Activated CD8-positive, alpha-beta memory T cell treated with anti-CD3 and anti-CD28 coated beads, Interleukin-2, amount 50 U/mL, for 4 hours (primary cell): Measurements from ENCODE around the gene SPATA31C1.
"Not testable (repeated sequence)": the region's sequence is repeated elsewhere in the genome, so short reads cannot be mapped to it uniquely, and the experiment has no call there.

Source experiments
- DNase-seq: peaks from one replicate; pipeline ENCODE4 v3.0.0-alpha.2; 2020

SPATA31C1 gene

GRCh38 chr9:87917662-87918061 is at the start of gene SPATA31C1:
SPATA31C1 (plus strand) TSS chr9:87917962.
- not testable (repeated sequence) for DNase-seq

DNA sequence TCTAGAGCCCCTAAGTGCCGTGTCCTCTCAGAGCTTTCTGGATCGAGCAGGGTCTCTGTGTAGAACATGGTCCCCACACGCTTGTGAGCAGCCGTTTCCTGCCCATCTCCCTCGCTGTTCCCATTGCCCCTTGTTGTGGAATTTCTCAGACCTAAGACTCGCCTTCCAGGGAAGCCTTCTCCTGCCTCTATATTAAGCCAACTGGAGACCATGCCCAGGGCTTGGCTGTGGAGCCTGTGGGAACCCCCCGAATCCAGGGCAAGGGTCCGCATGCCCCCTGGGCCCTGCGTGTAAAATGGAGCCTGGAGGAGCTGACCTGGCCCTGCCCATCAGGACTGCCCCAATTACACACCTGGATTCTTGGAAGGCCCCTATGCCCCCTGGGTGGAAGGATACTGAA is 49.6 kb upstream of the SPATA31C1 start:
- DNase-seq, result no peak

- DNase-seq, result no peak
Observed at GRCh38 chr9:87868635-87869034, 49.1 kb upstream of the SPATA31C1 start.

GRCh38 chr9:87869082-87869481 is 48.7 kb upstream of the SPATA31C1 start:
- DNase-seq, result no peak

DNA sequence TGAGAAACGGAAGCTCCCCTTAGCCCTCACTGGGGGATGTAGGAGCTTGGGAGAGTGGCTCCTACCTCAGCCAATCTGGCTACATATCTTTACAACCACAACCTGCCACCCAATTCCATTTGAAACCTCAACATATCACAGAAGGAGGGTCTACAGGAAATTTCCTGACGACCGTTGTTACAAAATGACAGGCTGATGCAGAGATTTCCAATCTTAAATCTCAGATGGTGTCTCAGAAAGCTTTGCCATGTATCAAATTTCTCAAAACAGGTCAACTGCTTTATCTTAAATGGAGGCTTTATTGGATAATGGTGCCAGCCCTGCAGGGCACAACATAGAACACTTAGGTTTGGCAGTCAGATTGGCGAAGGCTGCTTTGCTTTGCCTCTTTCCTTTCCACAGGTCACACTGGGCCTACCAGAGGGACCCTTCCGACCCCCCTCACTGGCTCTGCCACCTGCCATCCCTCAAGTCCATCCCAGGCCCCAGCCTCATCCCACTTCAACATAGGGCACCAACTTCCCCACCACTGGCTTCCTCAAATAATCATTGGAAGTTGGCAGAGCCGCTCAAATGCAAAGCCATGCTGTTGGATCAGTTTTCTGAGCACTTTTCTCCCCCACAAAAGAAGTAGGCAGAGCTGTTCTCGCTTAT is 46.2 kb upstream of the SPATA31C1 start:
- no peak for DNase-seq

GRCh38 chr9:87872079-87872624 is 45.6 kb upstream of the SPATA31C1 start:
- no peak for DNase-seq

DNA sequence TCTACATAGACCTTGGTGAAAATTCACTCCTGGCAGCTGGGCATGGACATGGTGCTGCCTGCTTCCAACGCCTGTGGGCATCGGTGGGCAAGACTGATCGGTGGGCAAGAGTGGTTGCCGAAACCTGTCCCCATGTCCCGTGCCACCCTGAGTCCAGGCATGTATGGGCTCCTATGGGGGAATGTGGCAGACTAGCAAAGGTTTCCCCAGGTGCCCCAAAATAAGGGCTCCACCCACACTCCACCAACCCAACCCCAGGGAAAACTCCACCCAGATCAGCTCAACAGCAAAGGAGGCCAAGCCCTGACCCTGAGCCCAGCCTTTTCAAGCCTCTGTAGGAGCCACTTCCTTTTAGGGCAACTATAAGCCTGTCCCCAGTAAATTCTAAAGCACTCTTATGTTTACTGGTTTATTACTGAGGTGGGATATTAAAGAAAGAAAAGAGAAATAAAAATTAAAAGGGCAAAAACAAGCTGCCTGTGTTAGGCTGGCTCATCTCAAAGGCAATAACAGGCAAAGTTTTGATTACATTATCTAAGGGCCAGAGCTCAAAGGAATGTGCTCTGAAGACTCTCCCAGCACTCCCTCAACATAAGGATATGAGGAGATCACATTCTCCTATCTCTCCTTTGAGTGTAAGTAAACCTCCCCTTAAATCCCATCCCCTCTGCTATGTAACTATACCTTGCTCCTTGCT is 44.0 kb upstream of the SPATA31C1 start:
- DNase-seq, result no peak

GRCh38 chr9:87874304-87874623 is 43.5 kb upstream of the SPATA31C1 start:
- no peak for DNase-seq

GRCh38 chr9:87875060-87875459 is 42.7 kb upstream of the SPATA31C1 start:
- DNase-seq, result no peak

- no peak for DNase-seq
Observed at GRCh38 chr9:87875831-87876545, 41.8 kb upstream of the SPATA31C1 start.

DNA sequence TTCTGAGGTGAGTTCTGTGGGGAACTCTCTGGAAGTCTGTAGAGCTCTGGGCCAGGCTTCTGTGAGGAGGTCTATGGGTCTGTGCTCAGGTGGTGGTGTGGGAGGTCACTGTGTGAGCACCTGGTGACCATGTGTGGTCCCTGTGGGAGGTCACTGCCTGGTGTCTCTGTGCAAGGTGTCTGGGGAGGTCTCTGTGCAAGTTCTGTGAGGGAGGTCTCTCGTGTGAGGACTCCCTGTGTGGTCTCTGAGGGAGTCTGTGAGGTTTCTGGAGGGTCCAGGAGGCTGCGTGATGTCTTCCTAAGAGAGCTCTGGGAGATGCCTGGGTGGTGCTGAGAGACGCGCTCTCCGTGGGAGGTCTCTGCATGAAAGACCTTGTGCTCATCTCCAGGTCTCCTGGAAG is 41.1 kb upstream of the SPATA31C1 start:
- no peak for DNase-seq

DNA sequence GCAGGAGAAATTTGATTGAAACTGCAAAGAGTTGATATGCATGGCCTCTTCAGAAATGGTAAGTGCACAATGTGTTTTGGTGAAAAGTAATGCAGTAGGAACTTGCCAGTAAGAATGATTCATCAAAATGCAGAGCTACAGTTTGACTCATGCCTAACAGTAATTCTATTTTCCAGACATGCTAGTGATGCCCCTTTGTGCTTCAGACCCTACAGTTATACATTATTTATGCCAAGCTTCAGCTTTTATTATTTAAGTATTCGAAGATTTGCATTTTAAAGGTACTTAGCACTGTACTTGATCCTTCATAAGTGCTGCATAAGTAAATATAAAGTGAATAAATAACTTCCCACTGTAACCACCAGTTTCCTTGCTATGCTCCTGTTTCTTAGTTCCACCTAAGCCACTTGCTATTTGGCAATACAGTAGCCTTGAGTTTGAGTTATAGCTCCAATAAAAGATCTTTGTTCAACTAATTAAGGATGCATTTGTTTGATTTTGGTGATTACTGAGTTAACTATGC is 38.7 kb upstream of the SPATA31C1 start:
- DNase-seq, result no peak

DNA sequence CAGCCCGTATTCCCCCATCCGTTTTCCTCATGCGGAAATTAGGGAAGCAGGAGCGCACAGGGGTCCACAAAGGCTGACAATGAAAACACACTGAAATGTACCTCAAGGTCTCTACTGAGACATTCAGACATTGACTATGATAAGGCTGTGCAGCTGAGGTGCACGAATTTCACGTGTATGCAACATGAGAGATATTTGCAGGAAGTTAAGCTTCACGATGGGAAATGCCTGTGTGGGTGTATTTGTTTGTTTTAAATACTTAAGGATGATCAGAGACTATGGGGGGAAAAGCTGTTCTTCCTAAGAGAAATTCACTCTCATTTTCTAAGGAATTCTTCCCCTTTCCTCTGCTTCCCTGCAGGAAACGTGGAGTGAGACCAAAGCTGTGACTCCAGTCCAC is 37.6 kb upstream of the SPATA31C1 start:
- DNase-seq, result no peak

GRCh38 chr9:87880683-87881082 is 37.1 kb upstream of the SPATA31C1 start:
- DNase-seq, result no peak

DNA sequence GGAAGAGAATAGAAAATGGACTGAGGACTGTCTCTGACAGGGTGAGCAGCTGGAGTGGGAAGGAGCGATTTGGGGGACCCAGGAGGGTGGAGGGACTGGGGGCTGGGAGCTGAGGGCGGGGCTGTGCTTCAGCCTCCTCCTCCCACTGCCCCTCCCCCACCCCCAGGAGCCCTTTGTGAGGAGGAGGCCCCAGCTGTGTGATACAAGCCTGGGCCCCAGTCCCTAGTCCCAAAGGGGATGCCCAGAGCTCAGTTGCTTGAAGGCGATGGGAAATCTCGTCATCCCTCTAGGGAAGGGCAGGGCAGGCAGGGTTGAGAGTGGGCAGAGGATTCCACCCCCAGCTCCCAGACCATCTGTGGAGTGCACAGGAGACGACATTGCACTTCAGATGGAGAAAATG is 35.1 kb upstream of the SPATA31C1 start, which contains the start of gene SPATA31E1:
Gene SPATA31E1 (plus strand): TSS at position 251 of the 400 bp plus-strand sequence. CDS start 15 bp downstream, at position 266.
- no peak for DNase-seq

DNA sequence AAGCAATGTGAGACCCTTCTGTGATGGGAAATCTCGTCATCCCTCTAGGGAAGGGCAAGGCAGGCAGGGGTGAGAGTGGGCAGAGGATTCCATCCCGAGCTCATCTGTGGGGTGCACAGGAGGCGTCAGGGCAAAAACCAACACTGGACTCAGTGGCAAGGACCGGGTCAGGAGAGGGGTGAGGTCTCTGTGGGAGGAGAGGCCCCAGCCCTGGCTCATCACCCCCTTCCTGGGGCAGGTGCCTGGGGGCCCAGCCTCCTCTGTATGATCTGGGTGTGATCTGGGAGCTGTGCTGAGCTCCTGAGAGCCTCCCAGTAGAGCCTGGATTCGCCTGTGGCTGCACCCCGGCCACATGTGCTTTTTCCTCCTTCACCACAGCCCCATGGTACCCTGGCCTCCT is 34.5 kb upstream of the SPATA31C1 start:
- no peak for DNase-seq

- no peak for DNase-seq
Observed at GRCh38 chr9:87883990-87884389, 33.8 kb upstream of the SPATA31C1 start.

DNA sequence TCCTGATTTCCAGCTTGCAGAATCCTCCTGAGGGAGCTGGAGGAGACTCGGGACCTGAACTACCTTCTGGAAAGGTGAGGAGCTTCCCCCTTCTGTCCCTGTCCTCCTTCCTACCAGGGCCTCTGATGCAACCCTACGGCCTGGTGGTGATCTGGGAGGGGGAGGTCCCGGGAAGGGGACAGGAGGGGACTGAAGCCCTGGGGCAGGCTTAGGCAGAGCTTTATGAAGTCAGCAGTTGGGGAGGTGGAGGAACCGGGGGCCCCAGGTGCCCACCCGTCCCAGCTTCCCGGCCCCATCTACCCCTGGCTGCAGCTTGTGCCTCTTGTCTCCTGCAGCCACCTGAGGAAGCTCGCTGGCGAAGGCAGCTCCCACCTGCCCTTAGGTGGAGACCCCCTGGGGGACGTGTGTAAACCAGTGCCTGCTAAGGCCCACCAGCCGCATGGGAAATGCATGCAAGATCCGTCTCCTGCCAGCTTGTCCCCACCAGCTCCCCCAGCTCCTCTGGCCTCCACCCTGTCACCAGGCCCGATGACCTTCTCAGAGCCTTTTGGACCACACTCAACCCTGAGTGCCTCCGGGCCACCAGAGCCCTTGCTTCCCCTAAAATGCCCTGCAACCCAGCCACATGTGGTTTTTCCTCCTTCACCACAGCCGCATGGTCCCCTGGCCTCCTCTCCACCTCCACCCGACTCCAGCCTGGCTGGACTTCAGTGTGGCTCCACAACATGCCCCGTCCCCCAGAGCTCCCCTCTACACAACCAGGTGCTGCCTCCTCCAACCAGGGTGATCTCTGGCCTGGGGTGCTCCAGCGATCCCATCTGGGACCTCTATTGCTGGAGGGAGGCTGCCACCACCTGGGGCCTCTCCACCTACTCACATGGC is 32.9 kb upstream of the SPATA31C1 start:
- no peak for DNase-seq

- DNase-seq, result no peak
Observed at GRCh38 chr9:87885484-87886189, 32.1 kb upstream of the SPATA31C1 start.

GRCh38 chr9:87886210-87886932 is 31.4 kb upstream of the SPATA31C1 start:
- no peak for DNase-seq

- DNase-seq, result no peak
Observed at GRCh38 chr9:87886933-87887505, 30.7 kb upstream of the SPATA31C1 start.
